GM12875 (cell line): ENCODE data around the gene RPTOR.
"Not testable (repeated sequence)": the region's sequence is repeated elsewhere in the genome, so short reads cannot be mapped to it uniquely, and the experiment has no call there.

Experiments used
- H3K4me3 ChIP-seq: one replicate; pipeline ENCODE4 v1.5.1; 2011; ENCODE audit warnings: low read depth, low read length, control low read depth
- CTCF ChIP-seq: IDR thresholded peaks from 2 replicates; pipeline ENCODE4 v1.5.1; 2011; ENCODE audit warnings: low read depth, mild to moderate bottlenecking, control low read depth, inconsistent platforms, low read length, moderate library complexity, borderline replicate concordance; ENCODE audit not compliant: insufficient read depth

Gene RPTOR

GRCh38 chr17:80695979-80696378 is 151.3 kb downstream of the RPTOR start:
- no peak for TF ChIP-seq CTCF
- H3K4me3 ChIP-seq: no peak overlapping the region

GRCh38 chr17:80696456-80696855 is 151.8 kb downstream of the RPTOR start:
- no peak for TF ChIP-seq CTCF
- H3K4me3 ChIP-seq: no peak overlapping the region

GRCh38 chr17:80696964-80697363 is 152.3 kb downstream of the RPTOR start:
- no peak overlapping the region for H3K4me3 ChIP-seq
- TF ChIP-seq CTCF: no peak

GRCh38 chr17:80698297-80698696 is 153.7 kb downstream of the RPTOR start:
- H3K4me3 ChIP-seq: no peak overlapping the region
- TF ChIP-seq CTCF: no peak

- not testable (repeated sequence) for H3K4me3 ChIP-seq
Observed at GRCh38 chr17:80699205-80699604, 154.6 kb downstream of the RPTOR start.

- no peak overlapping the region for H3K4me3 ChIP-seq
- no peak for TF ChIP-seq CTCF
Observed at GRCh38 chr17:80701730-80702129, 157.1 kb downstream of the RPTOR start.

GRCh38 chr17:80702315-80703141 is 157.9 kb downstream of the RPTOR start:
- H3K4me3 ChIP-seq: no peak overlapping the region
- no peak for TF ChIP-seq CTCF
